Right hindlimb (tissue), 1 donor: ENCODE results near the gene ANKRD23.
A peak's percentile ranks its signal among the peaks of the same experiment; 100 is the strongest.

Experiments
- DNase-seq: peaks from one replicate; pipeline ENCODE4 v3.0.0-alpha.2; 2018

The ANKRD23 gene

DNA sequence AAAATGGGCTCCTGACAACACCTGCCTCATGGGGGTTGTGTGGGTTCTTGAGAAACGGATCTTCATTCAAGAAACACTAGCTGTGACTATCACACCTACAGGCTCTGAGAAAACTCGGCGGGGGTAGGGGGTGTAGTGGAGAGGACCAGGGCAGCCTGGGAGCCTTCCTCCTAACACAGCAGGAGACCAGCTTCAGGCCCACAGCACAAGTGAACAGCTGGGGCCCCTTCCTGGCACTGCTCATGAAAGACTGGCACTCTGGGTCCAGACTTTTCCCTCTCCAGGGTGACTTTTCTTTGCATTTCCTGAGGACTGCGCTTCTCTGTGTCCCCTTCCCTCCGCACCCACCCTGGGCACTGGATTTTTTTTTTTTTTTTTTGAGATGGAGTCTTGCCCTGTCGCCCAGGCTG lies 33.2 kb upstream of the ANKRD23 start:
- peak; percentile 21 for DNase-seq

DNA sequence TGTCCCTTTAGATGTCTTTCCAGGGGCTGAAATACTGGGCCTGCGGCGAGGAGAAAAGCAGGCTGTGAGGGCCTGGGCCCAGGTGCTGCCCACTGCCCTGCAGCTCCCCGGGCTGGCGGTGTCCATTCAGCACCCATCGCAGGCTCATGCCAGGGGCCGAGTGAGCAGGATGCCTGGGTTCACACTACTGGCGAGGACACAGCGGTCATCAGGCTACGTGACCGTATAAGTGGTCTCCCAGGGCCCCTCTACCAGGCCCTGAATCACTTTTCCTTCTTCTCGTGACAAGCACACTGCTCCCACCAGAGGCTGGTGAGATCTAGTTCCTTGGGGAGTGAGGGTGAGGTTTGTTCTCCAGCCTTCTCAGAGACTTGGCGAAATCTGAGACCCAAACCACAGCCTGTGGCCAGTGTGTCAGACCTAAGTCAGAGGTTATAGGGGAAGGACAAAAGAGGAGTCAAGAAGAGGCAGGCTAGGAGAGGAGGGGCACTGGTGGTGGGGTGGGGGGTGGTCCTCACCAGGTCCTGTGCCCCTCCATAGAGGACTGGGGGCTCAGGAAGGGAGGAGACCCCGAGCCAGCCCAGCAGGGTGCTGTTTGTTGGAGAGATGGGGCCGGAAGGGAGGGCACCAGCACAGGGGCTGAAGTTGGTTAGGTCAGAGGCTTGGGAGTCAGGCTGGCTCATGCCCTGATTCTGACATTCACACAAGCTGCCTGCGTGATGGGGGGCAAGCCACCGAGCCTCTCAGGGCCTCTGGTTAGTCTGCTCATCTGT lies 32.6 kb upstream of the ANKRD23 start:
- peak; percentile 16 for DNase-seq

DNA sequence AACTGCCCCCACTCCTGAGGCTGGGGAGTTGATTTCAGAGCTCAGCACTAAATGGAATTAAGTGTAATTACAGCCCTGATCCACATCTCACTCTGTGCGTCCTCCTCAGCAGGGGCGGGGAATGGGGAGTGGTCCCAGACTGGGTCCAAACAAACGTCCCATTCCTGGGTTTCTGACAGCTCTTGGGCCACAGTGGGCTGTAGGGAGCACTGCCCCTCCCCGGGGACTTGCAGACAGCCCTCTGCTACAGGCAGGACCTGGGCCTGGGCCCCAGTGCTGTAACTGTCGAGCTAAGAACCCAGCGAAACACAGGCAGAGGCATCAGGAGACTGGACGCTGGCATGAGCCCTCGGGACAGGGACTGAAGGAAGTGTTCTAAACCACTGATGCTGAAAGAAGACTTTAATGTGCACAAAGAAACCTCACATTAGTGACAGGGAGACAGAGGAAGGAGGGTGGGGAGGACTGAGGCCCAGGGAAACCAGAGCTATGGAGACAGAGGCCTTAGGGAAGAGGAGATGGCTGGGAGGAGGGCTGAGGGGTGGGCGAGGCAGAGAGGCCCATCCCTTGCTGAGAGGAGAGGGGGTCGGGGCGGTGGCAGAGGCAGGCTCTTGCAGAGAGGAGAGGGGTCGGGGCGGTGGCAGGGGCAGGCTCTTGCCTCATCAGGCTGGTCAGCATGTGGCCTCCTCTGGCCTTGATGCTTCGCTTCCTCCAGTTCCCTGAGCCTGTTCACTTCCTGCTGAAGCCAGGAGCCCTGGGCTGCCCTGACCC lies 31.9 kb upstream of the ANKRD23 start:
- peak; percentile 49 for DNase-seq

DNA sequence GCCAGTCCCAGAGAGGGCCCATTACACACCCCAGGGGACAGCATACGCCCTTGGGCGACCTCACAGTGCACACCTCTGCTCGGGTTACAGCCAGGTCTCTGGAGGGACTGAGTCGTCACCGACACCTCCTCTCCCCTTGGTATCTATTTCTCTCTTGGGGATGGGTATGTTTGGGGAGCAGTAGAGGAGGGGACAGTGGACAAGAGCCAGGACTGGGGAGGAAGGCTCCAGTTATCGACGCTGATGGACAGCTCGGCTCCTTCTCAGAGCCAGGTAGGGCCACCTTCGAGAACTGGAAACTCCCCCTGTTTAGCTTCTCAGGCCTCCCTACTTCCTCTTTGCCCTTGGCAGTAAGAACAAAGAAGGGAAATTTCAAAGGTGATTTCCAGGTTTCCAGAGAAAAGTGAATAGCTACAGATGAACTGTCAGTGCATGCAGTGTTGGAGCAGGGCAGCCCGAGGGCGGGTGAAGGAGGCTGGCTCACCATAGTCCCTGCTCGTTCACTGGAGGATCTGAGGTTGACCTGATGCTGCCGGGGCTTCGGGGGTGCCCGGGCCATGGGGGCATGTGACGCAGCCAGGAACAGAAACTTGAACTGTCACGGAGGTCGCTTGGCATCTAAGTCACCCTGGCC lies 30.5 kb upstream of the ANKRD23 start:
- DNase-seq: peak; percentile 35

DNA sequence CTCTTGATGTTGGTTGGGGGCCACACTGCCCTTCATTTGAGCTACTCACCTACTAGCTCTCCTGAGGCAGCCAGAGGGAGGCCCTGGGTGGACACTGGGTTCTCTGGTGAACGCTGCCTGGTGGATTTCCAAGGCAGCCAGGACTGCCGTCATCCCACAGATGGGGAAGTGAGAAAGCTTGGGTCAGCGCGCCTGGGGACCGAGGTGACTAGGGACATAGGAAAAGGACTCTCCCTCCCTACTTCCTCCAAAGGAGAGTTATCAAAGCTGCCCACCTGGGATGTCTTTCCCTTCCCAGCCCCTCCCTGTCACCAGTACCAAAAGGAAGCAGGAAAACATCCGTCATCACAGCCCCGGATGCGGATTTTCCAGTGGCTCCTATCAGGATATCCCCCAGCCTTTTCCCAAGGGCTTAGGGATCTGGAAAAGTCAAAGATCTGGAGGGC lies 29.9 kb upstream of the ANKRD23 start:
- DNase-seq: peak; percentile 36

DNA sequence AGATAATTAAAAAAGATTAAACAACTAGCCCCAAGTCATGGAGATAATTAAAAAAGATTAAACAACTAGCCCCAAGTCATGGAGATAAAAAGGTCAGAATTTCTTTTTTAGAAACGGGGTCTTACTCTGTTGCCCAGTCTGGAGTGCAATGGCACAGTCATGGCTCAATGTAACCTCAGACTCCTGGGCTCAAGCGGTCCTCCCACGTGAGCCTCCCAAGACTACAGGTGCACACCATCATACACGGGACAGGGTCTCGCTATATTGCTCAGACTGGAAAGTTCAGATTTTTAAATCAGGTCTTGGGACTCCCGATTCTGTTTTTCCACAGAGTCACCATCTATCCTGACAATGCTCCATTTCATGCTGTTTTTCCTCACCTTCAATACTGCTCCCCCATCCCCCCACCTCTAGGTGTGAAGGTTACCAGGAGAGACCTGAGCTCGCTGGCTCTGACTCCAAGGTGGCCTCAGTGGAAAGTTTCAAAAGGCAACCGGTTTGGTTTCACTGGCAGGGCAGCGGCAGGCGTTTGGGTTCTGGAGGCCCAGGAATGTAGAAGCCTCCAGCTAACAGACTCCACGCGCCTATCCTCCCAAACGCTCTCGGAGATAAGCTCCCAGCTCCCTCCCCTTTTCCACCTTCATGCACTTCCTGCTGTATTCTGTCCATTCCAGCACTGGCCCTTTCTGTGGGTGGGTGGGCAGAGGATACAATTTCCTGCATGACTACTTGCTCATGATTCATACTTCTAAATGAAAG lies 28.9 kb upstream of the ANKRD23 start:
- DNase-seq: peak; percentile 17

DNA sequence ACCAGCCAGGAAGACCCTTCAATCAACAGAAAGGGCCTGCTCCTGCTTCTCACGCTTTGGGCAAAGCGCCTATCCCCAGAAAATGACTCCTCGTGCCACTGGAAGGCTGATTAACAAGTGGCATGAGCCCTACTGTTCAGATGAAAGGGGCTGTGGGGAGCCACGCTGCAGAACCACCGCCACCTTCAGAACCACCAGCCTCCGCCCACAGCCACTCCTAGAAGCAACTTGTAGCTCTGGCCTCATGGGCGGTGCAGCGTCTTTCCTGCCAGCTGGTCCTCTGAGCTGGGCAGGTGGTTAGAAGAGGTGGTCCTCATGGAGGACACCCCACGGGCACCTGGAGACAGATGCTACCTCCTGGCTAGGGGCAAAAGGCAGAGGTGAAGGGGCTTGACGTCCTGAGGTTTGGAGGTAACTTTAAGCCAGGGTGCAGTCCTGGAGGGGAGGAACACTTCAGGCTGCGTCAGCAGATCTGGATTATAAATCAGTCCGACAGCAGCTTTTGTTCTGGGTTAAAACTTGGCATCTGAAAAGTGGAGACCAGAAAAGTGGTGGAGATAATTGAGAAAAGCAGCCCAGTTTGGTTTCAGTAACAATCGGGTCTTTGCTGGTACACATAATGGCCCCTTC lies 26.9 kb upstream of the ANKRD23 start:
- DNase-seq: peak; percentile 57

DNA sequence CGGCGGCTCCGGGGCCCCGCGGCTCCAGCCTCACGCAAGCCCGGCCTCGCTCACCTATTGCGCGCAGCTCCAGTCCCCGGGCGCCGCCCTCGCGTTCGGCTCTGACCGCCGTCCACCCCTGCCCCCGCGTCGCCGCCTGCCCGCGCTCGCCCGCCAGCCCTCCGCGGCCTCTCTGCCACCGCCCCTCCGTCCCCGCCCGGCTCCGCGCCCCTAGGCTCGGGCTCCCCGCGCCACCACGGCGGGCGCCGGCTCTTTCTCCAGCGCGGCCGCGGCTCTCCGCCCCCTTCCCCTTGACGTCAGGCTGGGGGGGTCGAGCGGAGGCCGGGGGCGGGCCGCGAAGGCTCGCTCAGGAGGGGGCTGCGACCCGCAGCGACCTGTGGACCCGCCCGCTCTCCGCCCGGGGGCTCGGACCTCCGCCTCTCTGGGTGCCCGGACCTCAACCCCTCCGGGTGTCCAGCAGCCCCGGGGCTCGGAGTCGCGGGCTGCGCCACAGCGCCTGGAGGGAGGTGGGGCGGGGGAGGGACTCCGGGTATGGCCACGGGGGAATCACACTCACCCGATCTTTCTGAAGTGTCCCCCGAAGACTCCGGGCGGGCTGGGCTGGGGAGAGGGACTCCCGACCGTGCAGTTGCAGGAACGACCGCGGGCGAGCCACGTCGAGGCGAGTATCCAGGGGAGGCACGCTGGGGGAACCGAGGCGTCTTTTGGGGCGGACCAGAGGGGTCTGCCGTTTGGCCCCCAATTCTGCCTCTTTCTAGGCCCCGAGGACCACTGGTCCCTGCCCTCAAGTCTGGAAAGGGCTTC lies 26.2 kb upstream of the ANKRD23 start, which contains the start of gene SEMA4C:
SEMA4C (minus strand) TSS at position 259 of the 804 bp plus-strand sequence. CDS start 2,194 bp downstream, outside the sequence.
- peak; percentile 79 for DNase-seq

DNA sequence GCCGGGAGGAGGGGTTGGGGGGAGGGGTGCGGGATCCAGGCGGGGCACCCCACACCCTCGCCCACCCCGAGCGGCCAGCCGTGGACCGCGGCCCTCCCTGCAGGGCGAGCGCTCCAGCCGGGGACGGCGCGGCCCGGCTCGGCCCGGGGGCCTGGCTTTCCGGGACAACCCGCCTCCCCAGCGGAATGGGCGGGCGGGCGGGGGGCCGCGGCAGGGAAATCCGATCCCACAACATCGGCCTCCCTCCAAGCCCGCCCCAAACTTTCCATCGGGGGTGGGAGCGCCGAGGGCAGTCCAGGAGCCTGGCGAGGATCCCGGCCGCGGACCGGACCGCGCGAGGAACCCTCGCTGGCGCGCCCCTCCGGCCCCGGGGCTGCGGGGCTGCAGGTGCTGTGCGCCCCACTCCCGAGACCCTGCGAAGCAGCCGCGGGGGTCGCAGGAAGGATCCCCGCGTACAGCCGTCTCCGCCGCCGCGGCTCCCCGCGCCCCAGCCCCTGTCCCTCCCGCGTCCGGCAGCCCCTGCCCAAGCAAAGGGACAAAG lies 25.5 kb upstream of the ANKRD23 start:
- DNase-seq: peak; percentile 95

DNA sequence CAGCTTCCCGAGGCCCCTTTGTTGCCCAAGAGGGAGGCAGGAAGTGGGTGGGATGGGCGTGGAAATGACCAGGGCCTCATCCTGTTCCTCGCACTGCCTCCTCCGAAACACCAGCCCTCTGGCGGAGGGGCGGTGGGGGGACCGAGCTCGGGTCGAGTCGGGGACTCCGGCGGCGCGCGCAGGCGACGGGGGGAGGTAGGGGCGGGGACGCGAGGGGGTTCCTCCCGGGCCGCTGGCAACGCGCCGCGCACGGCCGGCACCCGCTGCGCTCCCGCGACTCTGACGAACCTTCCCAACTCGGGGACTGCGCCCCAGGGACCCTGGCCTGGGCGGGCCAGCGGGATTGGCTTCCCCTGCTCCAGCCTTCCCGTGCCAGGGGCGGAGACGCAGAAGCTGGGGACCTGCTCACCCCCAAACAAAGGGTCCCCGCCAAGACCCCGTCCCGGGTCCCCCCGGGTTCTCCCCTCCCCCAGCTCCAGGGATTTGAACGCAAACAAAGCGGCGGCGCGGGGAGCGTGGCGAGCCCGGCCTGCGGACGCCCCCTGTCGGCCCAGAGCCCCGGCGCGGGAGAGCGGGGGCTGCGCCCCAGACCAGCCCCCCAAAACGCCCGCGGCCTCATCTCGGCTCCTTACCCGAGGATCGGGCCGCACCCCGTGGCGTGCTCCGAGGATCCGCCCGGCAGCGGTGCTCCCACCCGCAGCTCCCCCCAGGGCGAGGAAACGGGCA lies 24.9 kb upstream of the ANKRD23 start:
- peak; percentile 95 for DNase-seq

DNA sequence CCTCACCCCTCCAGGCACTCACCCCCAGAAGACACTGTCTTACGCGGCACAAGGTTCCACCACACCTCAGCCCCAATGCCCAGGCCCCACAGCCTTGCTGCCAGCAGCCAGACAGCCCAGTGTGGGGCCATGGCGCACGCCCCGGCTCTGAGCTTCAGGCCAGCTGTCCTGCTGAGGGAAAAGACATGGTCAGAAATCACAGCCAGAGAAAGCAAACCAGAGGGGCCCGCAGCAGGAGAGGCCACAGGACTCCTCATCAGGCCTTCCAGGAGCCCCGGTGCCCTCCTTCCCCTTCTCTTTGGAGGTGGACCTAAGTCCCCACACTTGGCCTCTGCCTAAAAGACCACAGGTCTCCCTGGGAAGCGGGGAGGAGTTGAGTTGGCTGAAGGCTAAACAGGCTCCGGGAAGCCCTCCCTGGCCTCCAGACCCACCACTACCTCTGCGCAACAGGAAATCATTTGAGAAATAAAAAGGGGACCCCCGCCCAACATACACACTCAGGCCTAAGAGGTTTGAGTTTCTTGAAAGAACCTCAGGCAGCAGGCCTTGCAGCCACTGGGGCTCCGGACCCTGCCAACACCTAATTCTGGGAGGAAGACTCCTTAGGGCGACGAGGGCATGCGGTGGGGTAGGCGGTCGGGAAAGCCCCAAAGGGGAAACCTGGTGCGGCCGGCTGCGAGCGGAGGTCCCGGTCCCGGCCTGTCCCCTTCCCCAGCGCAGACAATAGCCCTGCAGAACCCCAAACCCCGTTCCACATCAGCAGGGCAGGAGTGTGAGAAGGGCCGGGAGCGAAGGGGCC lies 24.1 kb upstream of the ANKRD23 start:
- peak; percentile 57 for DNase-seq

DNA sequence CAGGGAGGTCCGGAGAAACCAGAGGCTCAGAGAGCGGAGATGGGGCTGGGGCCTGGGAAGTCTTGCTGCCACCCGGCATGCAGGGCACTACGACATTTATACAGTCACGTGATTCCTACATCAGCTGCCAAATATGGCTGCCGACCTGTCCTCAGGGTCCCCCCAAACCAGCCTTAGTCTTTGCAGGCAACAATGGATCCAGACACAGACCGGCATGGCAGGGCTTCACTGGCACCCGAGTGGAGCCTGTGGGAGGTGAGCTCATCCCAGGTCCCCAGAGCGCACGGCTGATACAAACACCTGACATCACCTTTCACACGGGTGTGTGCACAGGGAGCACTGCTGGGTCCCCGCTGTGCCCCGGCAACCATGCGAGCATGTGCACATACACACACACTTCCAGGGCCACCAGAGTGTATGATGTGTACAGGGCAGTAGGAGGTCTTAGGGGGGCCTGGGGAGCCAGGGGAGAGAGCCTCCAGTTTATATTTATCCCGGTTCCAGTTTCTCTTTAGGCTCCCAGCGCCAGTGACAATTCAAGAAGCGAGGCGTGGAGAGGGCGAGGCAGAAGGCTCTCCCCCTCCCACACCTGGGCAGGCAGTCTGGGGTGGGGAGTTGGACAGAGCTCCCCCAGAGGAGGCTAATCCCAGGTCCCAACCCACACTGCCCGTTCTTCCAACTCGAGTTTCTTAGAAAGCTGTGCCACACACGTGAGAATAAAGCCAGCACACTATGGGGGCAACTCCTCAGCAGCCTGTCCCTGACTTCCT lies 23.4 kb upstream of the ANKRD23 start:
- peak; percentile 19 for DNase-seq

DNA sequence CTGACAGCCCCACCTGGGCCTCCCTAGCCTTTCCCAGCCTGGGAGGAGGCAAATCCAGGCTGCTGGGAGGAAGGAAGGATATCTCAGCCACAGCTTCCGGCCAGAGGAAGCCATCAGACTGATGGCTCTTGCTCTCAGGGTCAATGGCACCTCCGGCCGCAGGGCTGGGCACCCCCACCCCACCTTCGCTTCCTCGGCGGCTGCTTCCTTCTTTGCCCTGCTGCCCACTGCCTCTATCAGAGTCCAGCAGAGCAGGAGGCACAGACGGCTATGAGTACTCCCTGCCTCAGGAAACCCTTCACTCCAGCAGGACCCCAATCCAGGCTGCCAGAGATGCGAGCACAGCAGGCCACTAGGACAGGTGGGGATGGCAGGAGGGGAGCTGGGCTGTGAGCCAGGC lies 22.8 kb upstream of the ANKRD23 start:
- peak; percentile 27 for DNase-seq

DNA sequence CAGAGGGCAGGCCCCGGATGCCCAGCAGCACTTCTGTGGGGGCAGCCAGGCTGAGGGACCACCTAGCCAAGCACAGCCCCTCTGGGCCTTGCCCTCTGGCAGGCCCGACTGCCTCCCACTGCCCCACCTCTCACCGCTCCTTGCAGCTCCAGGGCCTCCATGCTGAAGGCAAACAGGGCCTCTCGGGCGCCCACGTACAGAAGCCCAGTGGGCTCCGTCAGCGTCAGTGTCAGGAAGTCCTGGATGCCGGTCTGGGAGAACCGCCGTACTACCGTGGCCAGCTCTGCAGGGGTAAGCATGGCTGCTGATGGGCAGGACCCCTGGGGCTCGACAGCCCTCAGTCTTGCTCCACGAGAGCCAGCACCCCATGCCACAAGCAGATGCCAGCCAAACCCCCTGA lies 22.3 kb upstream of the ANKRD23 start:
- DNase-seq: no peak

DNA sequence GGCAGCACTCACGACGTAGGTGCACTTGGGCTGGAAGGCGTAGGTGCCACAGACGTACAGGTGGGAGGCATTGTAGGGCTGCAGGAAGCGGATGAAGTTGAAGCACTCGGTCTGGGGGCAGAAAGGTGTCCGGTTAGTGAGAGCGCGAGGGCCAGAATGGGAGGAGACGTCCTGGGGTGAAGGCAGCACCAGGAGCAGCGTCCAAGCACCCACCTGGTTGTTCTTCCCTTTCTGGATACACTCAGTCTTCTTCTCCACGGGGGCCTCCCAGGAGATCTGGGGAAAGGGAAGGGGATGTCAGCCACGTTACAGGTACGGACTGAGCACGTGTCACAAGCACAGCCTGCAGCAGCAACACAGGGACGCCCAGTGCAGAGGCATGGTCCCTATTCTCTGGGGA lies 21.8 kb upstream of the ANKRD23 start:
- no peak for DNase-seq

DNA sequence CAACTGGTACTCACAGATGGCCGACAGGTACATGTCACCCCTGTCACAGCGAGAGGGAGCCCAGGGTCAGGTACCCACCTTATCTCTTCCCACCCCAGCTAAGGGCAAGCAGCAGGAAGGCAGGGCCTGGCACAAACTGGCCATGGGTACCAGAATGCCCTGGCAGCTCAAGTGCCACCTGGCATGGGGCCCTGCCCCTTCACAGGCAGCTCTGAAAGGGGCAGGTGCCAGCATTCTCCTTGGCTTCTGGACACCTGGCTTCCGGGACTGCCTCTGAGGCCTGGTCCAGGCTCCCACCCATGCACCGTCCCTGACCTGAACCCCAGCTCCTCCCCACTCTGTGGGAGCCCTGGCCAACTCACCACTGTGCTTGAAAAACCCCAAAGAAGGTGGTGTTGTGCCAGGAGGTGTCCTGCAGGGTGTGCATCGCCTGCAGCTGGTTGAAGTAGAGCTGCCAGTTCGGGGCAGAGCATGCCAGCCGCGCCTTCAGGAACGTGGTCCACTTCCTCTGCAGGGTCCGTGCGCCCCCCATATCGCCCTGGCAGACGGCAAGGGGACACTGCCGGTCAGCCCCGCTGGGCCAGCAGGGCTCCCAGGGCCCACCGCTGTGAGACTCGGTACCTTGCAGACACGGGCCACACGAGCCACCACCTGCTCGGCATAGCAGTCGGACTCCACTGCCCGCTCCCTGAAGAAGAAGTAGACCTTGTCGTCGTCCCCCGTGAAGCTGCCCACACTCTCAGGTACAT lies 20.7 kb upstream of the ANKRD23 start:
- DNase-seq: peak; percentile 23

DNA sequence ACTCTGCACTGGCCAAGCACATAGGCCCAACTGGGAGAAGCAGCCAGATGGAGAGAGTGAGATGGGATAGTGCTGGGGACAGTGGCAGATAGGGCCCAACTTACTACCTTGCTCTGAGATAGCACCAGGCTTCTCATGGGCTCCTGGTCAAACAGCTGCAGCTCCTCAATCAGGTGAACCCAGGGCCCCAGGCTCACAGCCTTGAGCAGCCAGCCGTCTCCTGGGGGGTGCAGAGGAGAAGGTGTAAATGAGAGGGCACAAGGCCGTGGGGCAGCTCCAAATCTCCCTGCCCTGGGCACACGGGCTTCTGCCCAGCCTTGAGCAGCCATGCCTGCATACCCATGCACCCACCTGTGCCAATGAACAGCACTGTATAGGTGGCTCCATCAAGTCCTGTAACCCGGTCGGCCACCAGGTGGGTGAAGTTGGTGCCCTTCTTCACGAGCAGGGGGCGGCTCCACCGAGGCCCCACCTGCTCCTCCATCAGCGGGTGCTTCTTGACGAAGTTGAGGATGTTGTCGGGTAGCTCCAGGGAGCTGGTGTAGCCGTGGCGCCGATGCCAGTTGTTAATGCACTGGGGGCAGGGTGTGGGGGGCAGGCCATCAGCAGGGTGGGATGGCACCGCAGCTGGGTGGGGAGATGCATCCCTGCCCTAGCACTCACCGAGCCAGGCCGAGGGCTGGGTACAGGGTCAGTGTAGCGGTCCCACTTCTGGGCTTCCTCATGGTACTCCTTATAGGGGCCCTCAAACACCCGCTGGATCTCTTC lies 19.9 kb upstream of the ANKRD23 start:
- no peak for DNase-seq
